ENCODE data around the gene CNTNAP5. TPM values are rescaled to one million over a fixed set of nuclear protein-coding genes. Genes with fewer than 3 reads are reported as not detected.

CNTNAP5 gene
- total and polyA plus RNA-seq, 12 donors: 0.04 TPM; not detected in 11

DNA sequence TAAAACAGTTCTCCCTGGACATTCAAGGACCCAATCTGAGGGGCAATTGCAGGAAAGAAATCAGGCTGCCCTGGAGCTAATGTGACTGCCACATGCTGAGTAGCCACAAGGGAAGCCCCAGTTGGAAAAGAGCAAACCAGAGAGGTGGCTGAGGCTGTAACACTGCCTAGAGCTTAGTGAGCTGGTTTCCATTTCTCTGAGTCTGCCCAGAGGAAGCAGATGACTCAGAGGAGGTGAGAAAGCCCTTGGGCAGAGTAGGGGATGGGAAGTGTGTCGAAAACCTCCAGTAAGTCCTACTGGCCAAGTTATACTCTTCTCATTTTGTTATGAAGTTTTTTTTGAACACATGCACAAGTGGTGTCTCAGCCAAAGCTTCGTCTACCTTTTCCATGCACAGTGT lies 753.0 kb downstream of the CNTNAP5 start:
- 81 to 83% methylated on average over 2 of the region's 2 CpGs for WGBS, 2 donors
- no peaks in the 10 kb centered on the region for H3K36me3 ChIP-seq
- no peak overlapping the region for H3K4me3 ChIP-seq
- H3K9me3 ChIP-seq: no peaks in the 10 kb centered on the region
- no peak for DNase-seq
- no peak overlapping the region for H3K27ac ChIP-seq
- intact Hi-C loops (cut with DNase I): no loop called here
- ATAC-seq: no peak
- H3K4me1 ChIP-seq: no peaks in the 10 kb centered on the region
- peaks cover 0 to 3% (median 0%) of the 10 kb centered on the region in 7 donors for H3K27me3 ChIP-seq
- TF ChIP-seq, protein P1, sequence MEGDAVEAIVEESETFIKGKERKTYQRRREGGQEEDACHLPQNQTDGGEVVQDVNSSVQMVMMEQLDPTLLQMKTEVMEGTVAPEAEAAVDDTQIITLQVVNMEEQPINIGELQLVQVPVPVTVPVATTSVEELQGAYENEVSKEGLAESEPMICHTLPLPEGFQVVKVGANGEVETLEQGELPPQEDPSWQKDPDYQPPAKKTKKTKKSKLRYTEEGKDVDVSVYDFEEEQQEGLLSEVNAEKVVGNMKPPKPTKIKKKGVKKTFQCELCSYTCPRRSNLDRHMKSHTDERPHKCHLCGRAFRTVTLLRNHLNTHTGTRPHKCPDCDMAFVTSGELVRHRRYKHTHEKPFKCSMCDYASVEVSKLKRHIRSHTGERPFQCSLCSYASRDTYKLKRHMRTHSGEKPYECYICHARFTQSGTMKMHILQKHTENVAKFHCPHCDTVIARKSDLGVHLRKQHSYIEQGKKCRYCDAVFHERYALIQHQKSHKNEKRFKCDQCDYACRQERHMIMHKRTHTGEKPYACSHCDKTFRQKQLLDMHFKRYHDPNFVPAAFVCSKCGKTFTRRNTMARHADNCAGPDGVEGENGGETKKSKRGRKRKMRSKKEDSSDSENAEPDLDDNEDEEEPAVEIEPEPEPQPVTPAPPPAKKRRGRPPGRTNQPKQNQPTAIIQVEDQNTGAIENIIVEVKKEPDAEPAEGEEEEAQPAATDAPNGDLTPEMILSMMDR (IDR thresholded peaks at IDR 0.05): no peak

DNA sequence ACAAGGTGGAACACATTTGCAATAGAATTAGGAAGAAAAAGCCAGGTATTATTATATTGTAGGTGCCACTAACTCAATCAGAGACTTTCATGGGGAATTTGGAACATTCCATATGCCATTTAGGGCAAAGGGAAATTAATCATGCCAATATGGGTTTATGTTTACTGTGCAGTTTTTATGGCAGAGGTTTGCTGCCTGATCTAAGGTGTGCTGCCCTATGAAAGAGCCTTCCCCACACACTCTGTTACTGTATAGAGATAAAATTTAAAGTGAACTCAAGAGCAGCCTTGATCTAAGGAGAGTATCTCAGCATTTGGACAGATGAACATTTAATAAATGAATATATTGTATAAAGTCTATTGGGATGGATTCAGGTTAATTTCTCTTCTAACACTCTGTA lies 771.6 kb downstream of the CNTNAP5 start:
- Histone ChIP-seq H3K27ac (no peak overlapping the region), H3K27me3 (no peaks in the 10 kb centered on the region), H3K4me3 (no peak overlapping the region), H3K4me1 (no peaks in the 10 kb centered on the region), H3K36me3 (no peaks in the 10 kb centered on the region), H3K9me3 (no peaks in the 10 kb centered on the region)
- DNase-seq (no peak), ATAC-seq (no peak)
- intact Hi-C loops (cut with DNase I): no loop called here
- TF ChIP-seq, protein P1 (IDR thresholded peaks at IDR 0.05): no peak

DNA sequence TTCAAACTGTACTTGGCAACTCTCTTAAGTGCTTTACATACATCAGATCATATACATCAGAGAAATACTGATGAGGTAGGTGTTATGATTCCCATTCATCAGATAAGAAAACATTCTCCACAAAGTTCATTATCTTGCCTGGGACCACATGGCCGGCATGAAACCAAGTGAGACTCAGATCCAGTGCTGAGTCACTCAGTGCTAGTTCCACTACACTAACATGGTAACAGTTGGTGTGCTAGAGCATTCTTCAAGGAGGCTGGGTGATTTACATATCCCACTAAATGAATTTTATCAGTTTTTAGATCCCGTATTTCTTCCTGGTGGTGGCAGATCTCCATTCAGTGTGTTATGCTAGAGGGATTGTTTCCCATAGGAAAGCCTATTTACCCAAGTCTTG lies 772.0 kb downstream of the CNTNAP5 start:
- intact Hi-C loops (cut with DNase I): no loop called here
- 74 to 79% methylated on average over 2 of the region's 2 CpGs for WGBS, 2 donors
- ATAC-seq (no peak), DNase-seq (no peak)
- no peaks in the 10 kb centered on the region for H3K27me3 ChIP-seq
- no peaks in the 10 kb centered on the region for H3K9me3 ChIP-seq
- H3K4me3 ChIP-seq: no peak overlapping the region
- H3K36me3 ChIP-seq: no peaks in the 10 kb centered on the region
- TF ChIP-seq, protein P1 (IDR thresholded peaks at IDR 0.05): no peak
- H3K4me1 ChIP-seq: no peaks in the 10 kb centered on the region
- H3K27ac ChIP-seq: no peak overlapping the region

DNA sequence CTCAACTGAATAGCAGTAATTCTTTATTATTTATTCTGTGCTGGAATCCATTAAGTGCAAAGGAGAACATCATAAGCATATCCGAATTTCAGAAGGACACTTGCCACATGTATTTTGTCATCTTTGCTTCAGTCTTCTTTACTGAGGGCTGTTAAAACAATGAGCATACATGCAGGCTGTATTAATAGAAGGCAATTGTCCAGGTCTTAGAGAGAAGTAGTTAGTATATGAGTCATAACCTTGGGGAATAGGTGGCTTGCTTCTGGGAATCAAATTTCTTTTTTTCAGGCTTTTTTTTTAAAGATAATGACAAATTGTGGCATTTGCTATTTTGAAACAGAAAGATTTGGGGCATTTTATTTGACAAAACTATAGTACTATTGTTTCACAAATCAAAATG lies 773.5 kb downstream of the CNTNAP5 start:
- DNase-seq (no peak), ATAC-seq (no peak)
- no peaks in the 10 kb centered on the region for H3K36me3 ChIP-seq
- H3K4me1 ChIP-seq: no peaks in the 10 kb centered on the region
- no peak overlapping the region for H3K27ac ChIP-seq
- no peaks in the 10 kb centered on the region for H3K9me3 ChIP-seq
- intact Hi-C loops (cut with DNase I): no loop called here
- WGBS, 2 donors: 55 to 57% methylated on average over 1 of the region's 1 CpG
- no peak overlapping the region for H3K4me3 ChIP-seq
- TF ChIP-seq, protein P1 (IDR thresholded peaks at IDR 0.05): no peak
- H3K27me3 ChIP-seq: no peaks in the 10 kb centered on the region

Measured in heart right ventricle (tissue), 16 donors.